ENCODE data around the gene ZNF462. TPM values are rescaled to one million over a fixed set of nuclear protein-coding genes. Genes with fewer than 3 reads are reported as not detected.

The ZNF462 gene
- total RNA-seq, 1 donor from 2014 or later: 154 TPM

GRCh38 chr9:107016383-107016782 is 153.4 kb downstream of the ZNF462 start:
- H3K4me3 Mint-ChIP-seq: no peak overlapping the region
- H3K36me3 Mint-ChIP-seq: peaks cover 16% of the 10 kb centered on the region
- TF ChIP-seq CTCF (IDR thresholded peaks at IDR 0.05; ENCODE audit: unreplicated experiment): no peak
- peaks cover 8% of the 10 kb centered on the region for H3K4me1 Mint-ChIP-seq
- no peaks in the 10 kb centered on the region for H3K27me3 Mint-ChIP-seq (ENCODE audit: low read depth)
- no peak overlapping the region for H3K27ac Mint-ChIP-seq
- DNase-seq (ENCODE audit: low spot score in 2 of 2, unreplicated experiment in 2 of 2): no peak
- H3K9me3 Mint-ChIP-seq: peaks cover 15% of the 10 kb centered on the region

GRCh38 chr9:107018861-107019545 is 156.0 kb downstream of the ZNF462 start:
- no peak for TF ChIP-seq CTCF (IDR thresholded peaks at IDR 0.05; ENCODE audit: unreplicated experiment)
- DNase-seq (ENCODE audit: low spot score in 2 of 2, unreplicated experiment in 2 of 2): no peak
- Mint-ChIP-seq H3K9me3 (peaks cover 15% of the 10 kb centered on the region), H3K27ac (no peak overlapping the region), H3K36me3 (peaks cover 7% of the 10 kb centered on the region), H3K4me3 (no peak overlapping the region), H3K4me1 (peaks cover 8% of the 10 kb centered on the region), H3K27me3 (ENCODE audit: low read depth) (no peaks in the 10 kb centered on the region)

GRCh38 chr9:107020040-107020530 is 157.1 kb downstream of the ZNF462 start:
- H3K4me3 Mint-ChIP-seq: no peak overlapping the region
- H3K36me3 Mint-ChIP-seq: peaks cover 4% of the 10 kb centered on the region
- H3K9me3 Mint-ChIP-seq: peaks cover 15% of the 10 kb centered on the region
- no peaks in the 10 kb centered on the region for H3K27me3 Mint-ChIP-seq (ENCODE audit: low read depth)
- H3K27ac Mint-ChIP-seq: no peak overlapping the region
- H3K4me1 Mint-ChIP-seq: peaks cover 12% of the 10 kb centered on the region
- no peak for DNase-seq (ENCODE audit: low spot score in 2 of 2, unreplicated experiment in 2 of 2)
- TF ChIP-seq CTCF (IDR thresholded peaks at IDR 0.05; ENCODE audit: unreplicated experiment): no peak

- Mint-ChIP-seq H3K4me3 (no peak overlapping the region), H3K4me1 (peaks cover 10% of the 10 kb centered on the region), H3K27me3 (ENCODE audit: low read depth) (no peaks in the 10 kb centered on the region), H3K27ac (no peak overlapping the region), H3K36me3 (no peaks in the 10 kb centered on the region), H3K9me3 (no peaks in the 10 kb centered on the region)
- no peak for DNase-seq (ENCODE audit: low spot score in 2 of 2, unreplicated experiment in 2 of 2)
- no peak for TF ChIP-seq CTCF (IDR thresholded peaks at IDR 0.05; ENCODE audit: unreplicated experiment)
Measured at GRCh38 chr9:107024193-107024592, 161.2 kb downstream of the ZNF462 start.

- TF ChIP-seq CTCF (IDR thresholded peaks at IDR 0.05; ENCODE audit: unreplicated experiment): no peak
- no peaks in the 10 kb centered on the region for H3K27me3 Mint-ChIP-seq (ENCODE audit: low read depth)
- no peaks in the 10 kb centered on the region for H3K36me3 Mint-ChIP-seq
- H3K27ac Mint-ChIP-seq: no peak overlapping the region
- H3K4me1 Mint-ChIP-seq: peaks cover 4% of the 10 kb centered on the region
- no peak for DNase-seq (ENCODE audit: low spot score in 2 of 2, unreplicated experiment in 2 of 2)
- no peaks in the 10 kb centered on the region for H3K9me3 Mint-ChIP-seq
- H3K4me3 Mint-ChIP-seq: no peak overlapping the region
Measured at GRCh38 chr9:107025260-107026035, 162.5 kb downstream of the ZNF462 start.
